ENCODE results near the gene RNU6-8. TPM values are rescaled to one million over a fixed set of nuclear protein-coding genes. Genes with fewer than 3 reads are reported as not detected.
A peak's percentile ranks its signal among the peaks of the same experiment; 100 is the strongest.

The RNU6-8 gene
- total RNA-seq, 1 donor from 2014 or later = not detected

GRCh38 chr14:32201193-32201815 is 1.8 kb downstream of the RNU6-8 start:
- Histone ChIP-seq H3K36me3 (no peaks in the 10 kb centered on the region), H3K4me1 (peaks cover 42% of the 10 kb centered on the region), H3K27me3 (ENCODE audit: low read depth) (no peaks in the 10 kb centered on the region), H3K27ac (replicated peaks) (peak overlapping the region; percentile 90), H3K4me3 (peak overlapping the region; percentile 77), H3K9me3 (replicated peaks) (no peaks in the 10 kb centered on the region)
- no peak for TF ChIP-seq CTCF (IDR thresholded peaks at IDR 0.05; ENCODE audit: borderline replicate concordance)
- DNase-seq = peak; percentile 86
- intact Hi-C loops (cut with micrococcal nuclease) = loop anchor here (5.0 kb wide), 1 partner anchor 124 kb away; the partner anchor contains the start of gene ARHGAP5

- H3K27ac ChIP-seq (replicated peaks) = peak overlapping the region; percentile 90
Measured at GRCh38 chr14:32200368-32201192, 2.5 kb downstream of the RNU6-8 start.

GRCh38 chr14:32197919-32198318 is 5.2 kb downstream of the RNU6-8 start:
- intact Hi-C loops (cut with micrococcal nuclease) = no loop called here
- Histone ChIP-seq H3K36me3 (no peaks in the 10 kb centered on the region), H3K9me3 (replicated peaks) (no peaks in the 10 kb centered on the region), H3K4me1 (peaks cover 23% of the 10 kb centered on the region), H3K4me3 (no peak overlapping the region), H3K27ac (replicated peaks) (no peak overlapping the region), H3K27me3 (ENCODE audit: low read depth) (no peaks in the 10 kb centered on the region)
- no peak for DNase-seq
- no peak for TF ChIP-seq CTCF (IDR thresholded peaks at IDR 0.05; ENCODE audit: borderline replicate concordance)

More at GRCh38 chr14:32200368-32201192, 2.5 kb downstream of the RNU6-8 start:
- intact Hi-C loops (cut with micrococcal nuclease) = loop anchor here (5.0 kb wide), 1 partner anchor 123 kb away; the partner anchor contains the start of gene ARHGAP5
- Histone ChIP-seq H3K9me3 (replicated peaks) (no peaks in the 10 kb centered on the region), H3K4me1 (peaks cover 39% of the 10 kb centered on the region), H3K4me3 (peak overlapping the region; percentile 77), H3K36me3 (no peaks in the 10 kb centered on the region), H3K27me3 (ENCODE audit: low read depth) (no peaks in the 10 kb centered on the region)
- no peak for DNase-seq
- no peak for TF ChIP-seq CTCF (IDR thresholded peaks at IDR 0.05; ENCODE audit: borderline replicate concordance)

GRCh38 chr14:32195636-32196035 is 7.4 kb downstream of the RNU6-8 start:
- intact Hi-C loops (cut with micrococcal nuclease) = no loop called here
- peaks cover 1% of the 10 kb centered on the region for H3K4me1 ChIP-seq
- H3K27ac ChIP-seq (replicated peaks) = no peak overlapping the region
- H3K9me3 ChIP-seq (replicated peaks) = no peaks in the 10 kb centered on the region
- no peaks in the 10 kb centered on the region for H3K36me3 ChIP-seq
- no peak overlapping the region for H3K4me3 ChIP-seq
- H3K27me3 ChIP-seq (ENCODE audit: low read depth) = no peaks in the 10 kb centered on the region
- no peak for DNase-seq
- TF ChIP-seq CTCF (IDR thresholded peaks at IDR 0.05; ENCODE audit: borderline replicate concordance) = no peak

- Histone ChIP-seq H3K27me3 (ENCODE audit: low read depth) (no peaks in the 10 kb centered on the region), H3K36me3 (no peaks in the 10 kb centered on the region), H3K4me1 (no peaks in the 10 kb centered on the region), H3K4me3 (no peak overlapping the region), H3K9me3 (replicated peaks) (no peaks in the 10 kb centered on the region), H3K27ac (replicated peaks) (no peak overlapping the region)
- no peak for TF ChIP-seq CTCF (IDR thresholded peaks at IDR 0.05; ENCODE audit: borderline replicate concordance)
- intact Hi-C loops (cut with micrococcal nuclease) = no loop called here
- DNase-seq = no peak
Measured at GRCh38 chr14:32193532-32193931, 9.5 kb downstream of the RNU6-8 start.

Data from left ventricle myocardium inferior (tissue), 1 donor.